IPS-NIHi11 (cell line): ENCODE measurements around the gene SAPCD1.

Experiments used
- DNase-seq: peaks from one replicate; pipeline ENCODE4 v3.0.0; 2012; ENCODE audit warnings: mixed read lengths, low spot score

SAPCD1 gene

GRCh38 chr6:31762356-31762755, at the start of gene SAPCD1:
TSS of gene SAPCD1 (plus strand) at chr6:31762656. CDS start at chr6:31763055, 399 bp downstream.
- no peak for DNase-seq

GRCh38 chr6:31713465-31713864, 49.0 kb upstream of the SAPCD1 start:
- no peak for DNase-seq

GRCh38 chr6:31713991-31714684, 48.3 kb upstream of the SAPCD1 start:
- DNase-seq: peak; percentile 56

GRCh38 chr6:31715022-31715958, 47.2 kb upstream of the SAPCD1 start, which contains the start of gene LY6G6D:
TSS of gene LY6G6D (plus strand) at chr6:31715348. CDS start at chr6:31715356, 8 bp downstream.
- DNase-seq: no peak

GRCh38 chr6:31717499-31718222, 44.8 kb upstream of the SAPCD1 start:
- DNase-seq: peak; percentile 66

GRCh38 chr6:31718265-31718664, 44.2 kb upstream of the SAPCD1 start:
- DNase-seq: peak; percentile 68

- no peak for DNase-seq
These were observed 43.5 kb upstream of the SAPCD1 start for GRCh38 chr6:31719001-31719400.

GRCh38 chr6:31720196-31720770, 42.2 kb upstream of the SAPCD1 start:
- DNase-seq: no peak

GRCh38 chr6:31721351-31722020, 41.0 kb upstream of the SAPCD1 start, which contains the start of gene LY6G6C:
TSS of gene LY6G6C (minus strand) at chr6:31721746. CDS start at chr6:31721679, 67 bp downstream.
- no peak for DNase-seq

- DNase-seq: no peak
These were observed 40.3 kb upstream of the SAPCD1 start for GRCh38 chr6:31722173-31722572.

GRCh38 chr6:31723245-31723979, 39.0 kb upstream of the SAPCD1 start, which contains the start of gene MPIG6B:
TSS of gene MPIG6B (plus strand) at chr6:31723373. CDS start at chr6:31723384, 11 bp downstream.
- DNase-seq: no peak

- DNase-seq: no peak
These were observed 38.3 kb upstream of the SAPCD1 start for GRCh38 chr6:31723980-31724691.

- DNase-seq: no peak
These were observed 36.7 kb upstream of the SAPCD1 start for GRCh38 chr6:31725502-31726350.

- no peak for DNase-seq
These were observed 35.3 kb upstream of the SAPCD1 start for GRCh38 chr6:31727034-31727716.

- no peak for DNase-seq
These were observed 34.5 kb upstream of the SAPCD1 start for GRCh38 chr6:31727717-31728671.

GRCh38 chr6:31728767-31729514, 33.5 kb upstream of the SAPCD1 start, which contains the start of gene DDAH2:
TSS of gene DDAH2 (minus strand) at chr6:31729299. CDS start at chr6:31729161, 138 bp downstream.
- no peak for DNase-seq
